Activated B cell treated with CpG ODN at 0.5 μM for 24 hours (primary cell): ENCODE measurements around the gene SMAD6. TPM values are rescaled to one million over a fixed set of nuclear protein-coding genes. Genes with fewer than 3 reads are reported as not detected.

Experiments used
- ATAC-seq: fragments of 200-7000 bp; cut with Tn5 transposase; one replicate; pipeline ENCODE4 v1.10.0; 2021; ENCODE audit warnings: low read depth, mild to moderate bottlenecking, moderate library complexity
- CTCF ChIA-PET: fragments of 350-600 bp; sonication (Branson Sonifier 250); formaldehyde crosslinking; loops from one replicate; lab custom pipeline; 2021; ENCODE audit warnings: antibody characterized with exemption; lab: Charles Lee
- POLR2A ChIA-PET: fragments of 350-600 bp; sonication (Branson Sonifier 250); formaldehyde crosslinking; loops from one replicate; lab custom pipeline; 2021; ENCODE audit warnings: antibody characterized with exemption; lab: Charles Lee
- DNase-seq: peaks from one replicate; pipeline ENCODE4 v3.0.0; 2022
- H3K27ac Mint-ChIP-seq: one replicate; pipeline ENCODE4 v1.8.0; 2020; ENCODE audit warnings: mixed read lengths
- H3K27me3 Mint-ChIP-seq: one replicate; pipeline ENCODE4 v1.8.0; 2021; ENCODE audit warnings: mixed read lengths
- H3K36me3 Mint-ChIP-seq: one replicate; pipeline ENCODE4 v1.8.0; 2021; ENCODE audit warnings: low read depth, mixed read lengths
- H3K4me1 Mint-ChIP-seq: one replicate; pipeline ENCODE4 v1.8.0; 2021; ENCODE audit warnings: mixed read lengths
- H3K4me3 Mint-ChIP-seq: one replicate; pipeline ENCODE4 v1.8.0; 2020; ENCODE audit warnings: mild to moderate bottlenecking, mixed read lengths
- H3K9me3 Mint-ChIP-seq: one replicate; pipeline ENCODE4 v1.8.0; 2020; ENCODE audit warnings: mixed read lengths
- CTCF ChIP-seq: fragments of 200-600 bp; IDR thresholded peaks from one replicate; pipeline ENCODE4 v1.8.0; 2022; ENCODE audit warnings: antibody characterized with exemption, mild to moderate bottlenecking
- intact Hi-C: fragments of 100-400 bp; cut with micrococcal nuclease; formaldehyde crosslinking; loops from one replicate; pipeline ENCODE4 v1.15.1; 2024
- total RNA-seq: library from RNA; stranded (reverse); gene quantifications from 2 replicates; pipeline ENCODE4 v1.2.3, GENCODE V29; 2022

Gene SMAD6
- total RNA-seq, 1 donor from 2014 or later: 0.04 TPM

- TF ChIP-seq CTCF: no peak
- Mint-ChIP-seq H3K4me3 (no peak overlapping the region), H3K27me3 (peaks cover 2% of the 10 kb centered on the region), H3K9me3 (no peaks in the 10 kb centered on the region), H3K36me3 (no peaks in the 10 kb centered on the region), H3K4me1 (no peaks in the 10 kb centered on the region), H3K27ac (no peak overlapping the region)
- ChIA-PET POLR2A (no interaction called here), CTCF (no interaction called here)
- intact Hi-C loops: no loop called here
- no peak for ATAC-seq
- DNase-seq: no peak
Measured at GRCh38 chr15:66745530-66746230, 43.6 kb downstream of the SMAD6 start.

GRCh38 chr15:66746231-66746605, 44.2 kb downstream of the SMAD6 start:
- intact Hi-C loops: no loop called here
- H3K27me3 Mint-ChIP-seq: peaks cover 2% of the 10 kb centered on the region
- no peaks in the 10 kb centered on the region for H3K36me3 Mint-ChIP-seq
- no peaks in the 10 kb centered on the region for H3K9me3 Mint-ChIP-seq
- ATAC-seq (no peak), DNase-seq (no peak)
- no peaks in the 10 kb centered on the region for H3K4me1 Mint-ChIP-seq
- no peak for TF ChIP-seq CTCF
- POLR2A ChIA-PET: no interaction called here
- CTCF ChIA-PET: no interaction called here
- no peak overlapping the region for H3K4me3 Mint-ChIP-seq
- H3K27ac Mint-ChIP-seq: no peak overlapping the region

- CTCF ChIA-PET: no interaction called here
- POLR2A ChIA-PET: no interaction called here
- no peaks in the 10 kb centered on the region for H3K9me3 Mint-ChIP-seq
Measured at GRCh38 chr15:66747223-66747622, 45.2 kb downstream of the SMAD6 start.

GRCh38 chr15:66747886-66748707, 46.1 kb downstream of the SMAD6 start:
- intact Hi-C loops: no loop called here
- no peak for TF ChIP-seq CTCF
- H3K4me1 Mint-ChIP-seq: no peaks in the 10 kb centered on the region
- H3K36me3 Mint-ChIP-seq: no peaks in the 10 kb centered on the region
- peaks cover 2% of the 10 kb centered on the region for H3K27me3 Mint-ChIP-seq
- ATAC-seq (no peak), DNase-seq (no peak)
- no peak overlapping the region for H3K4me3 Mint-ChIP-seq
- no peak overlapping the region for H3K27ac Mint-ChIP-seq
- H3K9me3 Mint-ChIP-seq: no peaks in the 10 kb centered on the region
- POLR2A ChIA-PET: no interaction called here
- CTCF ChIA-PET: no interaction called here

More at GRCh38 chr15:66747223-66747622, 45.2 kb downstream of the SMAD6 start:
- no peak overlapping the region for H3K27ac Mint-ChIP-seq
- no peaks in the 10 kb centered on the region for H3K4me1 Mint-ChIP-seq
- intact Hi-C loops: no loop called here
- ATAC-seq (no peak), DNase-seq (no peak)
- peaks cover 2% of the 10 kb centered on the region for H3K27me3 Mint-ChIP-seq
- no peak for TF ChIP-seq CTCF
- H3K36me3 Mint-ChIP-seq: no peaks in the 10 kb centered on the region
- H3K4me3 Mint-ChIP-seq: no peak overlapping the region

DNA sequence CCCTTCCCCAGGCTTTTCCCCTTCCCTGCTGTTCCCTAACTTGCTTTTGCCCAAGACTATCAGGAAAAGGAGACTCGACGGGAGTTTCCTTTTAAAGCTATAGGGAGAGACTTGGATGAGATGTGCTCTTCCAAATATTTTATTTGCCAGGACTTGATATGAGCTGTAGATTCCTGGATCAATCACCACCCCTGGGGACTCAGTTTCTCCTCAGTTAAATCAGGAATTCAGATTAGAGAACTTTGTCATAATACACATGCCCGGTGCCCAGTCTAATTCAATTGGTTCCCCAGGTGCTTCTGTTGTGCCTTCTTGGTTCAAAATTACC, 46.6 kb downstream of the SMAD6 start:
- Mint-ChIP-seq H3K4me1 (no peaks in the 10 kb centered on the region), H3K27me3 (peaks cover 2% of the 10 kb centered on the region), H3K27ac (no peak overlapping the region), H3K36me3 (no peaks in the 10 kb centered on the region), H3K9me3 (no peaks in the 10 kb centered on the region), H3K4me3 (no peak overlapping the region)
- DNase-seq: no peak
- ATAC-seq: no peak
- TF ChIP-seq CTCF: no peak
- CTCF ChIA-PET: no interaction called here
- intact Hi-C loops: no loop called here
- POLR2A ChIA-PET: no interaction called here
